Mucosa of descending colon (tissue), 3 donors: ENCODE results near the gene GSTT2. TPM values are rescaled to one million over a fixed set of nuclear protein-coding genes. Genes with fewer than 3 reads are reported as not detected.
"Not testable (repeated sequence)": the region's sequence is repeated elsewhere in the genome, so short reads cannot be mapped to it uniquely, and the experiment has no call there.

Source experiments
- ATAC-seq: fragments of 200-7000 bp; cut with Tn5 transposase; one replicate; pipeline ENCODE4 v1.9.1; 2020; ENCODE audit warnings: mild to moderate bottlenecking, moderate library complexity
- DNase-seq, 3 donors: peaks; one replicate each; pipeline ENCODE4 v3.0.0-alpha.2; 2020
- H3K36me3 ChIP-seq: fragments of 200-600 bp; one replicate; pipeline ENCODE4 v1.8.0; 2021; ENCODE audit warnings: low read depth, mild to moderate bottlenecking
- H3K4me1 ChIP-seq: fragments of 200-600 bp; one replicate; pipeline ENCODE4 v1.8.0; 2021; ENCODE audit warnings: low read depth, mild to moderate bottlenecking
- H3K4me3 ChIP-seq: fragments of 200-600 bp; one replicate; pipeline ENCODE4 v1.8.0; 2021; ENCODE audit warnings: mild to moderate bottlenecking
- H3K9me3 ChIP-seq: fragments of 200-600 bp; one replicate; pipeline ENCODE4 v1.8.0; 2021; ENCODE audit warnings: mild to moderate bottlenecking
- intact Hi-C, 2 donors: fragments of 100-400 bp; cut with DNase I in 1 of 2; cut with micrococcal nuclease in 1 of 2; formaldehyde crosslinking; loops; one replicate each; pipeline versions ENCODE4 v1.11.0 to v1.11.1; 2022; cut with DNase I, micrococcal nuclease
- total RNA-seq, 3 donors: library from RNA; stranded (reverse); fragmentation: NEBNext Ultra II Directional in 2 of 3; extraction: Animal tissue kit (Norgen Biotek cat#: 25700) in 2 of 3; gene quantifications; one replicate each; pipeline versions ENCODE4 v1.2.1 to v1.2.4, GENCODE V29; 2021 to 2023
- TF ChIP-seq, protein P1 (sequence below): fragments of 200-600 bp; IDR thresholded peaks from one replicate; pipeline ENCODE4 v1.8.0; 2022; ENCODE audit warnings: antibody characterized with exemption, mild to moderate bottlenecking
- donor health status: DM: no; HTN: no; CAD: no; lungs with moderate emphysema.
- donor health status: DM: no; HTN: no; CAD: no.
- donor health status: DM: no; HTN: yes; CAD: no.

GSTT2 gene
- total RNA-seq, 3 donors from 2014 or later = not detected

DNA sequence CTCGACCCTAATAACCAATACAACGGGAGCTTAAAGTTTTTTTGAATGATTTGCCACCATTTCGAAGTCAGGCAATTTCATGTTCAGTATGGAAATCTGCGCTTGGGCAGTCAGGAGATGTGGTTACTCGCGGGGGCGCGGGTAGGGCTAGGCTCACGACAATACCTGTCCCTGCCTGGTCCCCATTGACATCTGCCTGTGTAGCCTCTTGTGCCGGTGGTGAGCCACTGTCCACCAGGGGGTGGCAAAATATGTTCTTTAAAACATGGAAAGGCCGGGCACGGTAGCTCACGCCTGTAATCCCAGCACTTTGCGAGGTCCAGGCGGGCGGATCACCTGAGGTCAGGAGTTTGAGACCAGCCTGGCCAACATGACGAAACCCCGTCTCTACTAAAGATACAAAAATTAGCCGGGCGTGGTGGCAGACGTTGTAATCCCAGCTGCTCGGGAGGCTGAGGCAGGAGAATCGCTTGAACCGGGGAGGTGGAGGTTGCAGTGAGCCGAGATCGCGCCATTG lies 5.0 kb upstream of the GSTT2 start:
- not testable (repeated sequence) for H3K9me3 ChIP-seq, H3K4me1 ChIP-seq, H3K4me3 ChIP-seq, H3K36me3 ChIP-seq
- ATAC-seq = peak; percentile 60
- DNase-seq = peak in 1 of 3 donors; percentile 39
- intact Hi-C loops = loop anchor here in 1 of 2 donors (5.0 kb wide), 1 partner anchor 48 kb away; no protein-coding TSS in a partner anchor

DNA sequence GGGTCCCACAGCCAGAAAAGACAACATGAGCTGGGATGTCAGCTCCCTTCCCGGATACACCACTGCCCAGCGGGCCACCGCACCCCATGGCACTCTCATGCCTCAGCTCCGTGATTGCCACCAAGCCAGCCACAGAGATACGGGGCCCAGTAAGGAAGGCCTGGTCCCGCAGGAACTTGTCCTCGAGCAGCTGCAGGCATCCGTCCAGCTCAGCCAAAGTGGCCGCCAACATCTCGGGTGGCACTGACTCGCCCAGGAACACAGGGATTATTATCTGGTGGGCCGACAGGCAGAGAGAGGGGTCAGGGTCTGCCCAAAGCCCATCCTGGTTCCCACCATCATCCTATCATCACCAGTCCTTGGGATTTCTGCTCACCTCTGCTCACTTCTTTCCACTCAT lies 2.6 kb upstream of the GSTT2 start:
- H3K9me3 ChIP-seq, DNase-seq, H3K36me3 ChIP-seq, ATAC-seq, intact Hi-C loops, H3K4me3 ChIP-seq, H3K4me1 ChIP-seq: not testable (repeated sequence)

DNA sequence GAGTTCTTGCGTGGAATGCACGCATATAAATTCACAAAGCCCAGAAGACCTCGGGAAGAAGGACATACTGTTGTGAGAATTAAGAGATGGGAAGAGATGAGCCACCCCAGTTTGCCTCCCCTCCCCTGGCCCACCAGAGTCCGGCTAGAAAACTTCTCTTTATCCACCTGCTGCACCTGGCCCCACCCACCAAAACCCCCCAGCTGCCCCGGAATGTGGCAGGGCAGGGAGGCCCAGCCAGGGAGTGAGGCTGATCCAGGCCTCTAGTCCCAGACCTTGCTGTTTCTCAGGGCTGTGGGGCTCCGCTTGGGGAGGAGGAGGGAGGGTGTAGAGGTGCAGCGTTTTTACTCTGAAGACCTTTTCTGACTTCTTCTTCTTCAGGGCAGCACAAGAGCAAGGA lies 633 bp downstream of the GSTT2 start:
- H3K36me3 ChIP-seq, H3K9me3 ChIP-seq, ATAC-seq, DNase-seq, intact Hi-C loops, H3K4me3 ChIP-seq, H3K4me1 ChIP-seq: not testable (repeated sequence)

DNA sequence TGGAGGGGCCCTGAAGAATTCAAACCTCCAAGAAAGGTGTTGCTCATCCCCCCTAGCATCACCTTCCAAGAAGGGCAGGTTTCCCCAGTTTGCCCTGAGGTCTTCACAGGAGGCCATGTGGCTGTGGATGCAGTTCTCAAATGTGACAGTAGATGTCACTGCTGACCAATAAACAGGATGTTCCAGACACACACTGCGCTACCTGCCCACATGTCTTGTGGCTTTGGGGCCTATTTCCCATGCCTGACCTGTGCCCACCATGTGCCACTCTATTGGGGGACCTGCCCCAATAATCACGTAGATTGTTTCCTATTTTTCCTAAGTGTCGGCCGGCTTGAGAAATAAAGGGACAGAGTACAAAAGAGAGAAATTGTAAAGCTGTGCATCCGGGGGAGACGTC lies 4.5 kb downstream of the GSTT2 start:
- no peak overlapping the region for H3K4me3 ChIP-seq
- DNase-seq (peak in 1 of 3 donors; percentile 79), ATAC-seq (peak; percentile 53)
- H3K9me3 ChIP-seq = no peaks in the 10 kb centered on the region
- intact Hi-C loops = no loop called here
- H3K36me3 ChIP-seq = no peaks in the 10 kb centered on the region
- H3K4me1 ChIP-seq = no peaks in the 10 kb centered on the region
- TF ChIP-seq, protein P1, sequence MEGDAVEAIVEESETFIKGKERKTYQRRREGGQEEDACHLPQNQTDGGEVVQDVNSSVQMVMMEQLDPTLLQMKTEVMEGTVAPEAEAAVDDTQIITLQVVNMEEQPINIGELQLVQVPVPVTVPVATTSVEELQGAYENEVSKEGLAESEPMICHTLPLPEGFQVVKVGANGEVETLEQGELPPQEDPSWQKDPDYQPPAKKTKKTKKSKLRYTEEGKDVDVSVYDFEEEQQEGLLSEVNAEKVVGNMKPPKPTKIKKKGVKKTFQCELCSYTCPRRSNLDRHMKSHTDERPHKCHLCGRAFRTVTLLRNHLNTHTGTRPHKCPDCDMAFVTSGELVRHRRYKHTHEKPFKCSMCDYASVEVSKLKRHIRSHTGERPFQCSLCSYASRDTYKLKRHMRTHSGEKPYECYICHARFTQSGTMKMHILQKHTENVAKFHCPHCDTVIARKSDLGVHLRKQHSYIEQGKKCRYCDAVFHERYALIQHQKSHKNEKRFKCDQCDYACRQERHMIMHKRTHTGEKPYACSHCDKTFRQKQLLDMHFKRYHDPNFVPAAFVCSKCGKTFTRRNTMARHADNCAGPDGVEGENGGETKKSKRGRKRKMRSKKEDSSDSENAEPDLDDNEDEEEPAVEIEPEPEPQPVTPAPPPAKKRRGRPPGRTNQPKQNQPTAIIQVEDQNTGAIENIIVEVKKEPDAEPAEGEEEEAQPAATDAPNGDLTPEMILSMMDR = no peak

DNA sequence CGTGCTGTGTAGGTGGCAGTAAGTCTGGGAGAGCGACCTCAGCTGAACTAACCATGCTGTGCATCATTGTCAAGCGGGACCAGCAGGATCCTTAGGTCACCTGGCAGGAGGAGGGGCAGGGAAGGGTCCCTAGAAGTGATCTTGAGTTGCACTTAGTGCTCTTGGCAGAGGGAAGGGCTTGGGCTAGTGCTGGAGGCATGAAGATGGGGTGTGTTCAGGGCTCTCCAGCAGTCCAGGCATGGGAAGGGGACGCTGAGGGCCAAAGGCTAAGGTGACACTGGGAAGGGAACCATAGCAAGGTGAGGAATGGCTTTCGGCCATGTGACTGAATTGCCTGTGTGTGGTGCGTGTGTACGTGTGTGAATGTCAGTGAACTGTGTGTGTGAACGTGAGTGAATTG lies 6.2 kb downstream of the GSTT2 start:
- H3K9me3 ChIP-seq, intact Hi-C loops, H3K36me3 ChIP-seq, ATAC-seq, H3K4me3 ChIP-seq, DNase-seq, H3K4me1 ChIP-seq: not testable (repeated sequence)

DNA sequence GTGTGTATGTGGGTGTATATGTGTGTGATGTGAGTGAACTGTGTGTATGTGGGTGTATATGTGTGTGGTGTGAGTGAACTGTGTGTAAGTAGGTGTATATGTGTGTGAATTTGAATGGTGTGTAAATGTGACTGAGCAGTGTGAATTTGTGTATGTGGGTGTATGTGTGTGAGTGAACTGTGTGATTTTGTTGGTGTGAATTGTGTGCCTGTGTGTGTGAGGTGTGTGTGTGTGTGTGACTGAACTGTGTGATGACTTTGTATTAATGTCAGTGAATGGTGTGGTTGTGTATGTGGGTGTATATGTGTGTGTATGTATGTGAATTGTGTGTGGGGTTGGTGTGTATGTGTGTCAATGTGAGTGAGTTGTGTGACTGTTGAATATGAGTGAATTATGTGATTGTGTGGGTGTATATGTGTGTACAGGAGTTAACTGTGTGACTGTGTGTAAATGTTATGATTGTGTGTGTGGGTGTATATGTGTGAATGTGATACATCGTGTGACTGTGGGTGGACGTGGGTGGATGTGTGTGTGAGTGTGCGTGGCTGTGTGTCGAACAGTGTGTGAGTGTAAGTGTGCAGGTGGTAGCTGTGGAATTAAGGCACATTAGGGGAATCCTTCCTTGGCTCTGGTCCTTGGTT lies 6.7 kb downstream of the GSTT2 start:
- H3K4me3 ChIP-seq, DNase-seq, H3K9me3 ChIP-seq, H3K4me1 ChIP-seq, H3K36me3 ChIP-seq, intact Hi-C loops, ATAC-seq: not testable (repeated sequence)

DNA sequence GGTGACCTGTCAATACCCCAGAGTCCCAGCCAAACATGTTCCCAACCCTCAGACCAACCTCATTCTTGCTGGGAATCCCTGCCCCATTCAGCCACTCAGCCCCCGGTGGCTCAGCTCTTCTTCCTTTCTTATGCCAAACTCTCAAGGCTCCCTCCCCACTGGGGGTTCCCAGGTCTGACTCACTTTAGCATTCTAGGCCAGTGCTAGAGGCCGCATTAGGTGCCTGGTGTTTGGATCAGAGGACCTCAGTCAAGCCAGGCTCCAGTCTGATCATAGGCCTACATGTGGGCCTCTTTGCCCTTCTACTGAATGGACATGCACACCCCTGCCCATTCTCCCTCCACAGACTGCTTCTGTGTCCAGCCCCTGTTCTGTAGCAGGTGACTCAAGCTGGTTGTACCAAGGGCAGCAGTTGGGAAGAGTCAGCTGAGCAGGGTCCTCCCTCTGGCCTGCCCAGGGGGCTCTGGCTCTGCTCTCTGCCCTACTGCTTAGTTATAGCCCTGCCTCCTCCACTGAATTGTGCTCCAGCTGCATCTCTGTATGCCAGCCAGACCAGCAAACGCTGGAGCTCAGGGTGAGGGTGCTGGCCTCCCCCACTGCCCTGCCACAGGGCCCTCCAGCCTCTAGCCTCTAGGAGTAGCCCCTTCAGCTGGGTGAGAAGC lies 9.8 kb downstream of the GSTT2 start:
- H3K36me3 ChIP-seq, H3K4me1 ChIP-seq, H3K4me3 ChIP-seq, H3K9me3 ChIP-seq, DNase-seq, ATAC-seq, intact Hi-C loops: not testable (repeated sequence)

DNA sequence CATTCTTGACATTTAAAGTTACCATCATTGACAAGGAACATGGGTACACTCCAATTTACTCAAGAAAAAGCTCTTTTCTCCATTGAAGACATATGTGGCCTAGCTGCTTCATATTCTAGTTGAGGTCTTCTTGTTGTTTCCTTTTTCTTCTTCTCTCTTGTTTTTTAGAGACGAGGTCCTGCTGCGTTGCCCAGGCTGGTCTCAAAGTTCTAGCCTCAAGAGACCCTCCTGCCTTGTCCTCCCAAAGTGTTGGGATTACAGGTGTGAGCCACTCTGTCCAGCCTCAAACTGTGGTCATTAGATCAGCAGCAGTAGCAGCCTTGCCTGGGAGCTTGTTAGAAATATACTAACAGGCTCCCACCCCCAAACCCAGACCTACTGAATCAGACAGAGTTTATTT lies 13.1 kb downstream of the GSTT2 start:
- H3K9me3 ChIP-seq, DNase-seq, H3K4me3 ChIP-seq, H3K4me1 ChIP-seq, H3K36me3 ChIP-seq, intact Hi-C loops, ATAC-seq: not testable (repeated sequence)

DNA sequence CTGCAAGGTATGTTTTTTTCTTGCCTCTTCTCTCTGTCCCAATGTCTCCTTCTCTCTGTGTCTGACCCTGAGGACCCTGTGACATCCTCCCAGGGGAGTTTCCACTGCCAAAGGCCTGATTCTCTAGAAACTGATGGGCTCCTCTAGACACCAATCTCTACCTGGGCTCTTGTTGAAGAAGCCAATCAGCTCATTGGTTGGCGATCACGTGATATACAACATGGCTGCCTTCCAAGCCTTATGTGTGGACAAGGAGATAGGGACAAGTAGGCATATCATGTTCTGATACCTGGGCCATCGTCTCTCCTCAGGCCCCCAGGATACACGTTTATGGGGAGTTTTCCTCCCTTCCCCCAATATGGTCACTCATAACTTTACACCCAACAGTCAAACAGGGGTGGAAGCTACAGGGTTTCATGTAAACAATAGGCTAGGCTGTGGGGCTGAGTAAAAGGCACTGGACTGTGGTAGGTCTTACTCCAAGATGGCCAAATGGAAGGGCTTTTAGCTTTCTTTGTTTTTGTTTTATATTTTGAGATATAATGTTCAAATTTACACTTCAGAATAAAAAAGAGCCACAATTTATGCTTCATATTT lies 13.7 kb downstream of the GSTT2 start:
- ATAC-seq, intact Hi-C loops, DNase-seq, H3K4me3 ChIP-seq, H3K36me3 ChIP-seq, H3K4me1 ChIP-seq, H3K9me3 ChIP-seq: not testable (repeated sequence)
